Measurements from ENCODE around the gene TMEM154. TPM values are rescaled to one million over a fixed set of nuclear protein-coding genes. Genes with fewer than 3 reads are reported as not detected.

TMEM154 gene
- total RNA-seq, 2 donors from 2014 or later: 1.4 to 5.4 TPM

DNA sequence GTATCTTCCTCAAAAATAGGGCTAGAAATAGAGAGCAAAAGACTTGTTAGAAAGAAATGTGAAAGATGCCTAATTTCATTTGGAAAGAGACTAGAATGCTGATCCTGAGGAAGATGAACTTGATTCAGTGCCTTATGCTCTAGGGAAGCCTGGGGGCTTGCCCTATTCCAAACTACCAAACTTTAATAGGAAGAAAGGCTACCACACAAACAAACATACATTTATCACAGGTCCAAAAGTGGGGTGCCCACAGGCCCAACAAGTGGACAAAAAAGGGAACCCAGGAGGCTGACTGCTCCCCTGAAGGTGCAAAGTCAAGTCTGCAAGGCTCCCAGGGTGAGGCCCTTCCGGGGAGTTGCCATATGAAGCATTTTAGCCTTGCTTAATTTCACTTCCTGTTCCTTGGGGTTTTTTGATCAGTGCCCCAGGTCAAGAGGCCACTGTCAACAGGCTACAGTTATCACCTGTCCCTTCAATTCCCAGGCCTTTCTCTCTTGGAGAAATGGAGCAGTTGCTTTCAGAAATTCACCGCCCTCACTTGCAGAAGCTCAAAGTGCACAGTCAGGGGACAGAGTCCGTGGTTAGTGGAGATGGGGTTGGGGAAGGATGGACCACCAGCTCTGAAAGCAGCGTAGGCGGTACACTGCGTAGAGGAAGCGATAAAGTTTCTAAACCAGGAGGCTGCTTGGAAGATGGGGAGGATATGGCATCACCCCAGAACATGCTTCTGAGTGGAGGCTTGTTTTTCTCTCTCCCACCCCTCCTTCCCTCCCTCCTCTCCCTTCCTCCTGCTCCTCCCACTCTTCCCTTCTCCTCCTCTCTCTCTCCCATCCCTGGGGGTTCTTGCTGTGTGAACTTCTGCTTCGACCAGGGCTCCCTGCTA, 36.4 kb downstream of the TMEM154 start:
- peak; percentile 73 for ATAC-seq
- intact Hi-C loops (cut with DNase I, micrococcal nuclease): loop anchor here in 1 of 2 donors (5.0 kb wide), 1 partner anchor 141 kb away; no protein-coding TSS in a partner anchor

DNA sequence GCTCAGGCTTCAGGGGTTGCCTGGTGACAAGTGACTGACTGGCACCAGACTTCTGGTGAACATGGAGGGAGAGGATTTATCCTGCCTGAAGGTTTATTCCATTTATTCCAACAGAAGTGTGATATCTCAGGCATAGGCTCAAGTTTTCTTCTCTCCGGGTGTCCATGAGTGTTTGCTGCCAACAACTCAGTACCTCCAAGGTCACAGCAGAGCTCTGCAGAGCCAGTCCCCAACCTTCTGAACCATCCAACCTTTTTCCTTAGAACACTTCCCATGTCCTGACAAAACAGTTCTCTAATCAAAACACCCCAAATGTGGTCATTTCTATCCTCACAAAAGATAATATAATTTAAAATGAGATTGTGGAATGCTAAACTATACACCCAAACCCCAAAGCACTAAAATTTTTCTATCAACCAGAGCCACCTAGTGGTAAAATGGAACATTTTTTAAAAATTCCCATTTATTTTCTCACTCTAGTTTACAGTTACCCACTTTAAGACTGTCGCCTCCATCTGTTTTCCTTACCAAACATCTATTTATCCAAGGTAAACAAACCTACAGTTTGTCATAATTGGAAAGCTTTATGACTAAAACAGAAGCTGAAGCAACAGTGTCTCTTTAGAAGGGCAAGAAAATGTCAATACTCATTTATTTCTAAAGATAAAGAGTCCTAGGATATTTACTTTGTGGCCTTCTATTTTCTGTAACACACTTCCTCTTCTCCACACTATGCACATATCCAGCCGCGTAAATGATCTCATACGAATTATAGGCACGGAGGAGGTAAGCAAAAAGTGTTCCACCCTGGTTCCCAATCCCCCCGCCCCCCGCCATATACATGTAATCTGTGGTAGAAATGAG, 39.5 kb downstream of the TMEM154 start:
- DNase-seq: no peak
- intact Hi-C loops (cut with DNase I, micrococcal nuclease): loop anchor here in 1 of 2 donors (5.0 kb wide), 1 partner anchor 138 kb away; no protein-coding TSS in a partner anchor
- peak; percentile 59 for ATAC-seq

More for the DNA sequence above, 36.4 kb downstream of the TMEM154 start:
- DNase-seq: peak; percentile 42 to 51

DNA sequence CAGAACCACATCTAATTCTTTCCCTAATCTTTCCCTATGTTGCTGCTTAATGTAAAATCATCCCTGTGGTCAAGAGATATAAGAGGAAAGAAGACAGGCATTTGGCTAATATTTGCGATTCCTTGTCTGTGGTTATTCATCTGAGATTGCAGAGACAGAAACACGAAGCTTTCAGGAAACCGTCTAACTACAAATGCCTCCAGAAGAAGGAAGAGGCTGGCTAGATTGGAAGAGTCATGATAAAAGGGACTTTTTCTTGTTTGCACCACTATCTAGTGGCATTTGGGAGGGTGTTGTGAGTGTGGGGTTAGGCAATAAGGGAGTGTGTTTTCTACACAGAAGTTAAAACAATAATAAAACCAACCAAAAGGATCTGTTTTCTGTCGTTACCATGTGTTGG, 43.9 kb downstream of the TMEM154 start:
- intact Hi-C loops (cut with DNase I, micrococcal nuclease): loop anchor here in 1 of 2 donors (10.0 kb wide), 1 partner anchor 121 kb away; no protein-coding TSS in a partner anchor
- ATAC-seq (no peak), DNase-seq (no peak)

DNA sequence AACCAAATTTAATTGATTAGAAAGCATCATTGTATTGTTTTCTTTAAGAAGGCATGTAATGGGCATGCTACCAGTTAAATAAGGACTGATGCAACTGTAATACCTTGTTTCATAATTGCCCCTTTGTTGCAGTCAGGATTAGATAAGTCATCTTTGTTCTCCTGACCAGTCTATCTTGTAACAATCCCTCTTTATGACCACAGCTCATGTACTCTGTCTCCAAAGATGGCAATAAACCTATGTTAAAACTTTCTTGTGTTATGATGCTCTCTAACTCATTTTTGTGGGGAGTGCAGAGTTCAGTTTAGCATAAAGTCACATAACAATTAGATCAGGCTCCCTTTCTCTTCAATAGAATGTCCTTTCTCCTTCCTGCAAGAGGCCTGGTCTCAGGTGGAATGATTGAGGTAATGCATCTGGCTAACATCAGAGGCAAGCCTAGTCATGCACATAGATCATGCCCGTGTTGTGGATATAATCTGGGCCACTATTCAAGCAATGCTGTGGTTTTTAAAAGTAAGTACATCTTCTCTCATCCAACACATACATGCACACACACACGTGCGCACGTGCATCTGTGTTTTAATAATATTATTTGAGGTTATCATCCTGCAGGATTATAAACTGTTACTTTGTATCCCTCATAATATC, 45.6 kb downstream of the TMEM154 start:
- DNase-seq (no peak), ATAC-seq (peak; percentile 95)
- intact Hi-C loops (cut with DNase I, micrococcal nuclease): loop anchor here in 1 of 2 donors (10.0 kb wide), 1 partner anchor 119 kb away; no protein-coding TSS in a partner anchor

DNA sequence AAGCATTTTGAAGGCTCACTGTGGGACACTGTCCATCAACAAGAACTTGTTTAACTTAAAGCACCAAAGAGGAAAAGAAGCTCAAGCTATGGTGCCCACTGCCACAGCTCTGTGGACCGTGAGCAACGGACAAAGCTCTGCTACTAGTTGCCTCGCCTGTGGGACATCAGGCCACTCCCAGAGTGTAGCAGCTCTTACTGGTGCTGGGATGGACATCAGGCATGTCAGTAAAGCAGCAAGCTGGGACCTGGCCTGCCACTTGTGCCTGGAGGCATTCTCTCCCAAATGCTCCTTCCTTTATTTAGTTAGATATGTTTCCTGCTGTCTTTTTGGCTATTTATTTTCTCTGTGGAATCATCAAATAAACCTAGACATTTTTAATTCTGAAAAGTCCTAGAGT, 46.7 kb downstream of the TMEM154 start:
- intact Hi-C loops (cut with DNase I, micrococcal nuclease): loop anchor here in 1 of 2 donors (10.0 kb wide), 1 partner anchor 118 kb away; no protein-coding TSS in a partner anchor
- ATAC-seq: peak; percentile 58
- no peak for DNase-seq

DNA sequence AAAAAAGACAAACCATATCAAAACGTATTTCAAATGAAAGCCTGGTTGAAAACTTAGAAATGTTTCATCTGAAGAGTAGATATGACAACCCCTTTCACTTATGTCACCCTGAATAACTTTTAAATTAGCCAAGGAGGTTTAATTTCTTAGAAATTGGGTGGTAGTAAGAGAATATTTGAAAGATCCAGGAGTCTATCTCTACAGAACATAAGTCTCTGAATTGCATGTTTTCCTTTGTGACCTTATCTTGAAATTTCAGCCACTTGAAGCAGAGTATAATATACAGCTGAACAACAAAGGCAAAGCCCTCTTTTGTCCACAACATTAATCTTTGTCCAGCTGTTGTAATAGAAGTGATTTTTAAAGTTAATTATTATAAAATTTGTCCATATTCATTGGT, 49.5 kb downstream of the TMEM154 start:
- DNase-seq (no peak), ATAC-seq (no peak)
- intact Hi-C loops (cut with DNase I, micrococcal nuclease): loop anchor here in 1 of 2 donors (10.0 kb wide), 1 partner anchor 116 kb away; no protein-coding TSS in a partner anchor

DNA sequence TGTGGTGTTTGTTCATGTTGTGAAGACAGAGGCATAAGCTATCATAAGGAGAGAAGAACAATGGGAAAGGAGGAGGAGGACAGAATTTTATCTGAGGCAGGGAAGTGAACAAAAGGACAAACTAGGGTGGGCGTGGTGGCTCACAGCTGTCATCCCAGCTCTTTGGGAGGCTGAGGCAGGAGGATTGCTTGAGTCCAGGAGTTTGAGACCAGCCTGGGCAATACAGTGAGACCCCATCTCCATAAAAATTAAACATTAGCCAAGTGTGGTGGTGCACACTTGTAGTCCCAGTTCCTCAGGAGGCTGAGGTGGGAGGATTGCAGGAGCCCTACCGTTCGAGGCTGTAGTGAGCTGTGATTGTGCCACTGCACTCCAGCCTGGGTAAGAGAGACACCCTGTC, 49.9 kb downstream of the TMEM154 start:
- intact Hi-C loops (cut with DNase I, micrococcal nuclease): loop anchor here in 1 of 2 donors (10.0 kb wide), 1 partner anchor 115 kb away; no protein-coding TSS in a partner anchor
- ATAC-seq (no peak), DNase-seq (no peak)

DNA sequence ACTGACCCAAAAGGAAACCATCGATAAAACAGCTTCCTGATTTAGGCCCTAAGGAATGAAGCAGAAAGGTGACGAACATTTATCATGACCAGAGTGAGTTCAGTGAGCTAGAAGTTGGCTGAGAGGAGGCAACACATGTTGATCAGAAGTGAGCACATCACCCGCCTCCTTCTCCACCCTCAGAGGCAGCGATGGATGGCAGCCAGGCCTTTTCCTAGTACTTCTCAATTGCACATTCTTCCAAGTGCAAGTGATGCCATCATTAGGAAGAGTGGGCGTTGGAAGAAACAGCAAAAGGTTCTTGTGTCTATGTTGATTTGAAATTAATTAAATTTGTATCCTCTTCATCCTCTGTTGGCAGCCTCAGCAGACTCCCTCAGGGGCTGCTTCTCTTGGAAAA, 51.7 kb downstream of the TMEM154 start:
- ATAC-seq (no peak), DNase-seq (no peak)
- intact Hi-C loops (cut with DNase I, micrococcal nuclease): no loop called here

DNA sequence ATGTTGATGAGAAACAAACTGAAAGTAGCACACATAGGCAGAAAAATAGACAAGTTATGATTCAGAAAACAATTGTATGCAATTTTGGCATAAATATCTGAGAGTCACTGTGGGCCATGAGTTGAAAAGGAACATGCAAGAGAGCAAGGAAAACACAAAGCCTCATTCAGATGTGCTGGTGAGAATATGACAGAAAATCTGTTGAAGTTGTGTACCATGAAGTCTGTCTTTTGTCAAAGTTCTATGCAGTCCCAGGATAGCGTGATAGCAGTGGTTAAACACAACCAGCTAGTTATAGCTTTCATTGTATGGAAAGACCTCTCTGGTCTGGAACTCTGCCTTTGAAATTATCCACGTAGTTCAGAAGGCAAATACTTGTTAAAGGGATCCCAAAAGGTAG, 53.0 kb downstream of the TMEM154 start:
- no peak for DNase-seq
- intact Hi-C loops (cut with DNase I, micrococcal nuclease): no loop called here
- no peak for ATAC-seq

DNA sequence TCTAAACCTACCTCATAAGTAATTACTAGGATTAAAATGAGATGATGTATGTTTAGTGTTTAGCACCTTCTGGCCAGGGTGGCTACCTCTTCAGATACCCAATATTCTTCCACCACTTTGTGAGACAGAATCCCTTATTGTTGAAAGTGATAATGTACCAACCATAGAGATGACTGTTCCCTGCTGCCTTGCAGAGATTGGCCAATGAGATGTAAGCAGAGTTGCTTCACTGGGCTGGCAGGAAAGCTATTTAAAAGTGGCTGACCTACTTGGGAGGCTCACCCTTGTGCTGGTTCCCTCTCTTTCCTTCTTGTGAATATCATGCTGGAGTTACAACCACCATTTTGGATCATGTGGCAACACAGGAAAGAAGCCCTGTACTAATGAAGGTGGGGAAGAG, 58.9 kb downstream of the TMEM154 start:
- DNase-seq: no peak
- intact Hi-C loops (cut with DNase I, micrococcal nuclease): no loop called here
- no peak for ATAC-seq

DNA sequence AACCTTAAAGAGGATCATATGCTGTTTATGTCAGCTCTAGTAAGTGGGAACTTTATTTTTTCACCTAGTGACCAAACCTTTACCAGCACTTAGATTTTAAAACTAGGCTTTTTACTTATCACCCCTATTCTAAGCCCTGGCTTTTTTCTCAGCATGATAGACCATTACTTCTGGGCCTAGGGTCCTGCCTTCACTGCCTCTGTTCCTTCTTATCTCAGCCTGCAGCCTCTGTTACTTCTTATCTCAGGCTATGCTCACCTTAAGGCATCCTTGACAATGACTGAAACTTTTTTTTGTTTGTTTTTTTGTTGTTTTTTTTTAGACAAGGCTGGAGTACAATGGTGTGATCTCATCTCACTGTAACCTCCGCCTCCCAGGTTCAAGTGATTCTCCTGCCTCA, 59.6 kb downstream of the TMEM154 start:
- intact Hi-C loops (cut with DNase I, micrococcal nuclease): no loop called here

DNA sequence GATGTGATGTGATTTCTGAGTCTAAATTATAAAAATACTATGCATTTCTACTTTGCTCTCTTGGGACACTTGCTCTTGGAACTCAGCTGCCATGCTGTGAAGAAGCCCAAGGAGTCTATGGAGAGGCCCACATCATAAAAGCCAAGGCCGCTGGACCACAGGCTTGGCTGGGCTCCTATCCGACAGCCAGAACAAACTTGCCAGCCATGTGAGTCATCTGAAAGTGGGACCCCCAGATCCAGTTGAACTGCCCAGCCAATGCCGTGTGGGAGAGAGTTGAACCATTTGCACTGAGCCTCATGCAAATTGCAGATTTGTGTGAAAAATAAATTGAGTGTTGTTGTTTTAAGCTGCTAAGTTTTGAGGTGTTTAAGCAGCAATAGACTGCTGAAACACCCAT, 60.2 kb downstream of the TMEM154 start:
- intact Hi-C loops (cut with DNase I, micrococcal nuclease): no loop called here
- DNase-seq (no peak), ATAC-seq (no peak)

More for the DNA sequence above, 59.6 kb downstream of the TMEM154 start:
- ATAC-seq (no peak), DNase-seq (no peak)

DNA sequence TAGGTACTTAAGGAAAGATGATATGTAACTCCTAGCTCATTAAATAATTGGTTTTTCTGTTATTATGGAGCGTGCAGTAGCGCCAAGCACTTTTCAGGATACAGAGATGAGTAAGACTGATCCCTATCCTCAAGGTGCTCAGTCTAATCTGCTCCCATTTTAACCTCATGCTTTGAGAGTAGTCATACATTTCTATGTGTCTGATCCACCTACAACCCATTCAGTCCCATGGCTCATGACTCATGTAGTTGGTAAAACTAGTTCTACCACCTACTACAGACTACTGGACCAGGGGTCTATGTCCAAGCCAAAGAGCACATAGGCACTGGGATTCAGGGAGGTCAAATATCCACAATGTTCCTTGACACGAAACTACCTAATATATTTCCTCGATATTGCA, 60.8 kb downstream of the TMEM154 start:
- no peak for ATAC-seq
- intact Hi-C loops (cut with DNase I, micrococcal nuclease): no loop called here

DNA sequence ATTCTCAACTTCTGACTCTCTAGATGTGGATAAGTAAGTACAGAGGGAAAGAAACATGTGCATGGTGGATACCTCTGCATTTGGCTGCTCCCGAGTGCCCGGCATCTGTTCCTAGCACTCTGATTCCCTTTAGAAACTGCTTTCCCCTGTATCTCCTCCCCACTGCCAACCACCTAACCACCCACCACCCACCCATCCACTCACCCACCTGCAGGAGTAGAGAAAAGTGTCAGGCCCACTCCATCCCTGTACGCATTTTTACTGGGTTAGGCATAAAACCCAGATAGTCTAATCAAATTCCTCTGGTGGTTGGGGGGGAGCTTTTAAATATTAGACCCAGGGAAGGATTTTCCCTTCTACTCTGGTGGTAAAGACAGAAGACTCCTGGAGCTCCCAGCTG, 63.0 kb downstream of the TMEM154 start:
- no peak for ATAC-seq
- intact Hi-C loops (cut with DNase I, micrococcal nuclease): no loop called here
- no peak for DNase-seq

More for the DNA sequence above, 60.8 kb downstream of the TMEM154 start:
- DNase-seq: no peak

DNA sequence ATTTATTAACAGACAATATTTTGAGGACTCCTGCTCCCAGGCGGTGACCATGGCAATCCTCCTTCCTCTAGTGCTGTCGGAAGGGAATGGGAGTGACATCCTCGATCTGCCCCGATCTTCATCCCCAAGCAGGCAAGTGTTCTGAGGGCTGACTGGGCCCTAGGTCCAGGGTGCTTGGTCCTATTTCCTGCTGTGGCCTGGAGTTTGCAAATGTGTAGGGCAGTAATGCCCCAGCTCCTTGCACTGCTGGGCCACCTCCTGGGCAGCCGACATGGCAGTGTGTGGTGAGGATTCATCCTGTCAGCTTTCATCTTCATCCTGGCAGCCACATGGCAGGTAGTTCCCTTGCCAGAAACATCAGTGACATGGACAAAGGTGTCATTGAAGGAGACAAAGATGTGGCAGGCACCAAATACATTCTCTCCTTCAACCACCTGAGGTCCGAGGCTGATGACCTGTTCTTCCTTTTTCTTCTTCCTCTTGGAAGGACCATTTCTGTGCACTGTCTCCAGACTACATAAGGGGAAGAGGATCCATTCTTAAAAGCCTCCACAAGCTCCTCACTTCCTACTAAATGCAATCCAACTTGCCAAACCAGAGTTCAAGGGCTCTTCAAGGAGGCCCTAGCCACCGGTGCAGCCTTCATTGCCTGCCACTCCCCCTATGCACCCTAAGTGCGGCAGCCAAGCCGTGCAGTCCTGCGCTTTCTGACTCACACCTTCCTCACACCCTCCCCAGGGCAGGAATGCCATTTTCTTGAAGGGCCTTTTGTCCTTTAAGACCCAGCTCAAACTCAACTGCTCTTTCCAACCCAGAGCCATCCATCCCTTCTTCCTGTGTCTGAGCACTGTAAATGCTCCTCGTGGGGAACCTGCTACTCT, 65.7 kb downstream of the TMEM154 start:
- ATAC-seq (no peak), DNase-seq (no peak)
- intact Hi-C loops (cut with DNase I, micrococcal nuclease): no loop called here

DNA sequence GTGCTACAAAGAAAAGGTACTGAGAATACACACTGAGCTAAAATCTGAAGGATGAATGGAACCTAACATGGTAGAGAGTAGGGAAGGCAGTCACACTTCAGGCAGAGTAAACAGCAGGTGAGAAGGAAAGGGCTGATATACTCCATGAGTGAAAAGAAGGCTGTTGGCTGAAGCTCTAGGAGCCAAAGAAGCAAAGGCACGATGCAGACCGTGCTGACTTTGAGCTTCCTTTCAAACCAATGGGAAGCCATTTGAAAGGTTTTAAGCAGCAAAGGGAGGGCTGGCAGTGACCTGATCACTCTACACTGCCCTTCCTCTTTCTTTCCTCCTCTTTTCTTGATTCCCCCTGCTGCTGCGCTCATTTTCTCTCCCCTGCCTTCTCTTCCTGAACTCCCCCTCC, 66.4 kb downstream of the TMEM154 start:
- DNase-seq (no peak), ATAC-seq (no peak)
- intact Hi-C loops (cut with DNase I, micrococcal nuclease): no loop called here

DNA sequence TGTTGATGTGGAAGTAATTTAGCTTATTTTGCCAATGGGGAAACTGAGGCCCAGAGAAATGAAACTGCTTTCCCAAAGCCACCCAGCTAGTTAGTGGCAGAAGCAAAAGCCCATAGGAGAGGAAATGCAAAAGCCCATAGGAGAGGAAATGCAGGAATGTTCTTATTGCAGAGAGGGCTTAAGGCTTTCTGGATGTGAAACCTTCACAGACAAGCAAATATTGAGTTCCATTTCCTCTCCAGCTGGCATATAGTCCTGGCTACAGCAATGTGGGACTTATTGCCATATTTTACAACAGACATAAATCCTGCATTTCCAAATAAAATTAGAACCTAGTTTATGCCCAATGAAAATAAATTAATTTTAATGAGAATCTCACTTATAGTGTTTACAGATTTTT, 69.7 kb downstream of the TMEM154 start:
- no peak for DNase-seq
- intact Hi-C loops (cut with DNase I, micrococcal nuclease): no loop called here
- ATAC-seq: no peak

DNA sequence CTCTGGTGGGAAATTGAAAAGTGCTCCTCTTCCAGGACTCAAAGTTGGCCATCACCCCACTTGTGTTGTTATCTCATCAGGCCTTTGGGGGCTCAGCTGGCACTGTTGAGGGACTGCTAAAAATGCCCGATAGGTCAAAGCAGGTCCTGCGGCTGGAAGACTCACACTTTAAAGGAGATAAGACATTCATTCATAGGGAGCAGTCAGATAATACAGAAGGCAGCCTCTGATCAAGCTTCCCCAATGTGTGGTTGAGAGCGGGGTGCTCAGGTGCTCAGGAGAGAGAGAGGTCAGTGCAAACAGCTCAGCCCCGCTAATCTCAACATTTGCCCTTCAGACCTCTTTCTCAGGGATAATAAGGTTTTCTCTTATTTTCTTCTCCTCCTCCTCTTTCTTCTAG, 70.3 kb downstream of the TMEM154 start:
- ATAC-seq (no peak), DNase-seq (no peak)
- intact Hi-C loops (cut with DNase I, micrococcal nuclease): no loop called here

All from left colon (tissue), 2 donors.